ENCODE results near the gene LTBR.
"Not testable (repeated sequence)": the region's sequence is repeated elsewhere in the genome, so short reads cannot be mapped to it uniquely, and the experiment has no call there.

LTBR gene

GRCh38 chr12:6426882-6427671, 43.1 kb downstream of the LTBR start:
- DNase-seq: no peak

GRCh38 chr12:6427796-6428195, 43.8 kb downstream of the LTBR start:
- DNase-seq: not testable (repeated sequence)

GRCh38 chr12:6428326-6428725, 44.4 kb downstream of the LTBR start:
- no peak for DNase-seq

GRCh38 chr12:6430124-6430989, 46.4 kb downstream of the LTBR start:
- DNase-seq: peak; percentile 99

- no peak for DNase-seq
Observed at GRCh38 chr12:6432991-6433390, 49.0 kb downstream of the LTBR start.

- DNase-seq: no peak
Observed at GRCh38 chr12:6434205-6435140, 50.5 kb downstream of the LTBR start.

- no peak for DNase-seq
Observed at GRCh38 chr12:6435961-6436715, 52.2 kb downstream of the LTBR start.

- DNase-seq: no peak
Observed at GRCh38 chr12:6437586-6437985, 53.6 kb downstream of the LTBR start.

GRCh38 chr12:6438345-6438744, 54.4 kb downstream of the LTBR start:
- no peak for DNase-seq

GRCh38 chr12:6440391-6440790, 56.4 kb downstream of the LTBR start:
- DNase-seq: no peak

All from hematopoietic multipotent progenitor cell treated with erythropoietin and hydrocortisone succinate and interleukin-3 and kit ligand, for 8 days (in vitro differentiated cells).